Astrocyte (in vitro differentiated cells and primary cell): ENCODE data around the gene ZNF837. TPM values are rescaled to one million over a fixed set of nuclear protein-coding genes. Genes with fewer than 3 reads are reported as not detected.

Experiments
- DNase-seq: peaks from one replicate; pipeline ENCODE4 v3.0.0-alpha.2; 2010; ENCODE audit warnings: low read depth
- FAIRE-seq: peaks from 2 replicates; lab custom pipeline; 2011; peaks lifted over from hg19 to GRCh38; lab: Jason Lieb, UNC
- H2AFZ ChIP-seq: 2 replicates; pipeline ENCODE4 v1.6.0; 2012; ENCODE audit warnings: low read depth, low read length, inconsistent platforms
- H3K27ac ChIP-seq: 2 replicates; pipeline ENCODE4 v1.5.1; 2011; ENCODE audit warnings: low read depth, low read length, inconsistent platforms
- H3K27me3 ChIP-seq: 2 replicates; pipeline ENCODE4 v1.6.0; 2011; ENCODE audit warnings: low read length, inconsistent platforms; ENCODE audit not compliant: insufficient read depth
- H3K36me3 ChIP-seq: 2 replicates; pipeline ENCODE4 v1.5.1; 2011; ENCODE audit warnings: low read length, inconsistent platforms; ENCODE audit not compliant: insufficient read depth
- H3K4me1 ChIP-seq: 2 replicates; pipeline ENCODE4 v1.5.1; 2011; ENCODE audit warnings: low read length, inconsistent platforms; ENCODE audit not compliant: insufficient read depth
- H3K4me2 ChIP-seq: 2 replicates; pipeline ENCODE4 v1.6.0; 2012; ENCODE audit warnings: low read length, inconsistent platforms
- H3K4me3 ChIP-seq: 2 replicates; pipeline ENCODE4 v1.5.1; 2011; ENCODE audit warnings: low read depth, mild to moderate bottlenecking, low read length, inconsistent platforms; ENCODE audit not compliant: insufficient read depth
- H3K79me2 ChIP-seq: 2 replicates; pipeline ENCODE4 v1.6.0; 2012; ENCODE audit warnings: mild to moderate bottlenecking, low read length, inconsistent platforms; ENCODE audit not compliant: insufficient read depth
- H3K9ac ChIP-seq: 2 replicates; pipeline ENCODE4 v1.6.0; 2012; ENCODE audit warnings: mild to moderate bottlenecking, low read length, inconsistent platforms
- H3K9me3 ChIP-seq: 2 replicates; pipeline ENCODE4 v1.5.1; 2012; ENCODE audit warnings: low read depth, mild to moderate bottlenecking, low read length, inconsistent platforms; ENCODE audit not compliant: insufficient read depth
- H4K20me1 ChIP-seq: 2 replicates; pipeline ENCODE4 v1.6.0; 2012; ENCODE audit warnings: low read length, inconsistent platforms; ENCODE audit not compliant: insufficient read depth
- H3K27ac Mint-ChIP-seq: one replicate; pipeline ENCODE4 v1.8.0; 2021; ENCODE audit warnings: mild to moderate bottlenecking, mixed read lengths; ENCODE audit not compliant: unreplicated experiment
- H3K27me3 Mint-ChIP-seq: one replicate; pipeline ENCODE4 v1.8.0; 2021; ENCODE audit warnings: low read depth, mixed read lengths; ENCODE audit not compliant: unreplicated experiment
- H3K36me3 Mint-ChIP-seq: one replicate; pipeline ENCODE4 v1.8.0; 2021; ENCODE audit warnings: low read depth, mixed read lengths; ENCODE audit not compliant: unreplicated experiment
- H3K4me1 Mint-ChIP-seq: one replicate; pipeline ENCODE4 v1.8.0; 2021; ENCODE audit warnings: low read depth, mixed read lengths; ENCODE audit not compliant: unreplicated experiment
- H3K4me3 Mint-ChIP-seq: one replicate; pipeline ENCODE4 v1.8.0; 2021; ENCODE audit warnings: mild to moderate bottlenecking, moderate library complexity, mixed read lengths; ENCODE audit not compliant: unreplicated experiment
- H3K9me3 Mint-ChIP-seq: one replicate; pipeline ENCODE4 v1.8.0; 2021; ENCODE audit warnings: mild to moderate bottlenecking, mixed read lengths; ENCODE audit not compliant: unreplicated experiment
- EZH2 ChIP-seq: IDR thresholded peaks from 2 replicates; pipeline ENCODE4 v1.6.1; 2012; ENCODE audit warnings: mild to moderate bottlenecking, low read length, inconsistent platforms; ENCODE audit not compliant: insufficient read depth
- total RNA-seq: library from RNA; stranded (reverse); gene quantifications from 2 replicates; pipeline ENCODE4 v1.2.1, GENCODE V29; 2021
- TF ChIP-seq, protein P1 (sequence below): IDR thresholded peaks from 2 replicates; pipeline ENCODE4 v1.5.1; 2011; ENCODE audit warnings: low read depth, mild to moderate bottlenecking, inconsistent platforms, low read length, moderate library complexity; ENCODE audit not compliant: insufficient read depth

ZNF837 gene
- total RNA-seq, 1 donor from 2014 or later, result 2.4 TPM

- H2AFZ ChIP-seq, result peak overlapping the region; percentile 87
- peak overlapping the region; percentile 92 for H3K4me2 ChIP-seq
- H3K9me3 ChIP-seq, result no peaks in the 10 kb centered on the region
- peaks cover 13% of the 10 kb centered on the region for H3K4me1 ChIP-seq
- Mint-ChIP-seq H3K9me3 (no peaks in the 10 kb centered on the region), H3K27me3 (no peaks in the 10 kb centered on the region), H3K4me1 (peaks cover 2% of the 10 kb centered on the region), H3K36me3 (no peaks in the 10 kb centered on the region), H3K27ac (peak overlapping the region; percentile 47), H3K4me3 (peak overlapping the region; percentile 93)
- no peaks in the 10 kb centered on the region for H3K36me3 ChIP-seq
- peak overlapping the region; percentile 78 for H3K9ac ChIP-seq
- peak overlapping the region; percentile 11 for H3K27ac ChIP-seq
- H3K27me3 ChIP-seq, result no peaks in the 10 kb centered on the region
- no peaks in the 10 kb centered on the region for H4K20me1 ChIP-seq
- H3K4me3 ChIP-seq, result peak overlapping the region; percentile 72
- H3K79me2 ChIP-seq, result no peaks in the 10 kb centered on the region
- no peak for FAIRE-seq
- TF ChIP-seq, protein P1, sequence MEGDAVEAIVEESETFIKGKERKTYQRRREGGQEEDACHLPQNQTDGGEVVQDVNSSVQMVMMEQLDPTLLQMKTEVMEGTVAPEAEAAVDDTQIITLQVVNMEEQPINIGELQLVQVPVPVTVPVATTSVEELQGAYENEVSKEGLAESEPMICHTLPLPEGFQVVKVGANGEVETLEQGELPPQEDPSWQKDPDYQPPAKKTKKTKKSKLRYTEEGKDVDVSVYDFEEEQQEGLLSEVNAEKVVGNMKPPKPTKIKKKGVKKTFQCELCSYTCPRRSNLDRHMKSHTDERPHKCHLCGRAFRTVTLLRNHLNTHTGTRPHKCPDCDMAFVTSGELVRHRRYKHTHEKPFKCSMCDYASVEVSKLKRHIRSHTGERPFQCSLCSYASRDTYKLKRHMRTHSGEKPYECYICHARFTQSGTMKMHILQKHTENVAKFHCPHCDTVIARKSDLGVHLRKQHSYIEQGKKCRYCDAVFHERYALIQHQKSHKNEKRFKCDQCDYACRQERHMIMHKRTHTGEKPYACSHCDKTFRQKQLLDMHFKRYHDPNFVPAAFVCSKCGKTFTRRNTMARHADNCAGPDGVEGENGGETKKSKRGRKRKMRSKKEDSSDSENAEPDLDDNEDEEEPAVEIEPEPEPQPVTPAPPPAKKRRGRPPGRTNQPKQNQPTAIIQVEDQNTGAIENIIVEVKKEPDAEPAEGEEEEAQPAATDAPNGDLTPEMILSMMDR, result no peak
- no peak for TF ChIP-seq EZH2
- DNase-seq, result peak; percentile 96
Observed at GRCh38 chr19:58400916-58401839, 20.3 kb upstream of the ZNF837 start.

DNA sequence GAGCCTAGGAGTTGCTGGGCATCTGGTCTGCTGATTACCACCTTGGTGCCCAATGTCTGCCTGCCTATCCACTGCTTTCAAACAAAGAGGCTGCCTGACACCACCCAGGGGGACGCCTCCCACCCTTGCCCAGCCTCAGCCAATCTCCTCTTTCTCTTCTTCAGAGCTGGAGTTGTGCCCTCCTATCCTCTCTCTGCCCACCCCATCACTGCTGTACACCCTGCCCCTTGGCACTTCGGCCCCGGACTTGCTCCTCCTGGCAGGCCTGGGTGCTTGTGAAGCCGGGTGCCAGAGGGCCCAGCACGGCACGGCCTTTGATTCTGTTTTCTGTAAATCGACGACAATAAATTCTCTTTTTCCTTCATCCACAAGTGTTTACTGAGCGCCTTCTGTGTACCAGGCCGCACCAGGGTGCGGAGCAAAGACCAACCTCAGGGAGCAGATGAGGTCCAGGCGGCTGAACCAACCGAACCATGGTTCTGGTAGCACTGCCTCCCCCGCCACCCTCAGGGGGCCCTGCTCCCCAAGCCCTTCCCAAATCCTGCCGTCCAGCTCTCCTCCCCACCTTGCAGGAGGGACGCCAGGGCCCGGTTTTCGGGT is 19.6 kb upstream of the ZNF837 start:
- no peaks in the 10 kb centered on the region for H3K27me3 Mint-ChIP-seq
- peaks cover 2% of the 10 kb centered on the region for H3K36me3 Mint-ChIP-seq
- no peak for FAIRE-seq
- H3K4me2 ChIP-seq, result peak overlapping the region; percentile 92
- no peaks in the 10 kb centered on the region for H3K9me3 ChIP-seq
- no peak for DNase-seq
- H3K9ac ChIP-seq, result peak overlapping the region; percentile 62
- H4K20me1 ChIP-seq, result peaks cover 3% of the 10 kb centered on the region
- H3K36me3 ChIP-seq, result no peaks in the 10 kb centered on the region
- H3K4me3 ChIP-seq, result peak overlapping the region; percentile 56
- H2AFZ ChIP-seq, result peak overlapping the region; percentile 87
- H3K4me3 Mint-ChIP-seq, result peak overlapping the region; percentile 93
- H3K4me1 Mint-ChIP-seq, result peaks cover 4% of the 10 kb centered on the region
- no peak for TF ChIP-seq EZH2
- TF ChIP-seq, protein P1, result no peak
- H3K9me3 Mint-ChIP-seq, result no peaks in the 10 kb centered on the region
- no peaks in the 10 kb centered on the region for H3K27me3 ChIP-seq
- no peaks in the 10 kb centered on the region for H3K79me2 ChIP-seq
- H3K27ac Mint-ChIP-seq, result peak overlapping the region; percentile 26
- H3K4me1 ChIP-seq, result peaks cover 18% of the 10 kb centered on the region
- no peak overlapping the region for H3K27ac ChIP-seq
